ENCODE data around the gene RNF214.

Gene RNF214

GRCh38 chr11:117289795-117290194 is 57.3 kb downstream of the RNF214 start:
- H3K4me2 ChIP-seq (ENCODE audit: insufficient read depth, low read length) = no peak overlapping the region
- no peaks in the 10 kb centered on the region for H3K27me3 ChIP-seq (ENCODE audit: insufficient read depth, low read length, poor library complexity)
- no peaks in the 10 kb centered on the region for H3K79me2 ChIP-seq (ENCODE audit: insufficient read depth, low read length)
- no peaks in the 10 kb centered on the region for H4K20me1 ChIP-seq (ENCODE audit: insufficient read depth, low read length)
- peaks cover 48% of the 10 kb centered on the region for H3K36me3 ChIP-seq (ENCODE audit: insufficient read depth, low read length)
- no peak overlapping the region for H3K27ac ChIP-seq (ENCODE audit: low read length)
- no peak for DNase-seq
- no peak for ATAC-seq (ENCODE audit: insufficient read depth, low read depth)
- no peak overlapping the region for H3K9ac ChIP-seq (ENCODE audit: low read depth, low read length)
- no peaks in the 10 kb centered on the region for H3K9me3 ChIP-seq (ENCODE audit: insufficient read depth, low read length, severe bottlenecking)
- H3K4me1 ChIP-seq (ENCODE audit: insufficient read depth, low read length) = no peaks in the 10 kb centered on the region
- no peak overlapping the region for H3K4me3 ChIP-seq (ENCODE audit: low read depth in 1 of 2, low read length in 2 of 2)
- H2AFZ ChIP-seq (ENCODE audit: low read depth, low read length) = no peak overlapping the region
- TF ChIP-seq CTCF (IDR thresholded peaks at IDR 0.05; ENCODE audit: borderline replicate concordance, extremely low read depth, low read length, poor library complexity, severe bottlenecking) = no peak
- TF ChIP-seq EZH2 (IDR thresholded peaks at IDR 0.05; ENCODE audit: borderline replicate concordance, low read depth, low read length, severe bottlenecking) = no peak

- H3K4me2 ChIP-seq (ENCODE audit: insufficient read depth, low read length) = no peak within 1 kb of the TSS
- peaks cover 37% of the 10 kb centered on the region; the same call in 1 of the 2 replicates for H3K36me3 ChIP-seq (ENCODE audit: insufficient read depth, low read length)
- no peak for ATAC-seq (ENCODE audit: insufficient read depth, low read depth)
These were observed 58.4 kb downstream of the RNF214 start, which contains the start of gene BACE1-AS for GRCh38 chr11:117290809-117291396. BACE1-AS (plus strand) TSS chr11:117291346.

GRCh38 chr11:117292616-117293015 is 60.1 kb downstream of the RNF214 start:
- no peaks in the 10 kb centered on the region for H4K20me1 ChIP-seq (ENCODE audit: insufficient read depth, low read length)
- TF ChIP-seq EZH2 (IDR thresholded peaks at IDR 0.05; ENCODE audit: borderline replicate concordance, low read depth, low read length, severe bottlenecking) (no peak), CTCF (IDR thresholded peaks at IDR 0.05; ENCODE audit: borderline replicate concordance, extremely low read depth, low read length, poor library complexity, severe bottlenecking) (no peak)
- no peak overlapping the region for H3K4me3 ChIP-seq (ENCODE audit: low read depth in 1 of 2, low read length in 2 of 2)
- no peaks in the 10 kb centered on the region for H3K4me1 ChIP-seq (ENCODE audit: insufficient read depth, low read length)
- no peak for DNase-seq
- H3K27me3 ChIP-seq (ENCODE audit: insufficient read depth, low read length, poor library complexity) = no peaks in the 10 kb centered on the region
- H3K79me2 ChIP-seq (ENCODE audit: insufficient read depth, low read length) = no peaks in the 10 kb centered on the region
- no peak overlapping the region for H2AFZ ChIP-seq (ENCODE audit: low read depth, low read length)
- no peak overlapping the region for H3K4me2 ChIP-seq (ENCODE audit: insufficient read depth, low read length)
- no peak overlapping the region for H3K9ac ChIP-seq (ENCODE audit: low read depth, low read length)
- H3K27ac ChIP-seq (ENCODE audit: low read length) = no peak overlapping the region
- no peak for ATAC-seq (ENCODE audit: insufficient read depth, low read depth)
- no peaks in the 10 kb centered on the region for H3K9me3 ChIP-seq (ENCODE audit: insufficient read depth, low read length, severe bottlenecking)
- H3K36me3 ChIP-seq (ENCODE audit: insufficient read depth, low read length) = peaks cover 24% of the 10 kb centered on the region; the same call in 1 of the 2 replicates

More at GRCh38 chr11:117290809-117291396, 58.4 kb downstream of the RNF214 start, which contains the start of gene BACE1-AS:
- Histone ChIP-seq H3K27me3 (ENCODE audit: insufficient read depth, low read length, poor library complexity) (no peaks in the 10 kb centered on the region), H3K9me3 (ENCODE audit: insufficient read depth, low read length, severe bottlenecking) (no peaks in the 10 kb centered on the region), H4K20me1 (ENCODE audit: insufficient read depth, low read length) (no peaks in the 10 kb centered on the region), H2AFZ (ENCODE audit: low read depth, low read length) (no peak within 1 kb of the TSS), H3K79me2 (ENCODE audit: insufficient read depth, low read length) (no peaks in the 10 kb centered on the region), H3K9ac (ENCODE audit: low read depth, low read length) (no peak within 1 kb of the TSS), H3K4me3 (ENCODE audit: low read depth in 1 of 2, low read length in 2 of 2) (no peak within 1 kb of the TSS), H3K27ac (ENCODE audit: low read length) (no peak within 1 kb of the TSS), H3K4me1 (ENCODE audit: insufficient read depth, low read length) (no peaks in the 10 kb centered on the region)
- no peak for TF ChIP-seq EZH2 (IDR thresholded peaks at IDR 0.05; ENCODE audit: borderline replicate concordance, low read depth, low read length, severe bottlenecking)
- TF ChIP-seq CTCF (IDR thresholded peaks at IDR 0.05; ENCODE audit: borderline replicate concordance, extremely low read depth, low read length, poor library complexity, severe bottlenecking) = no peak
- DNase-seq = no peak
